ENCODE measurements around the gene YIPF6. TPM values are rescaled to one million over a fixed set of nuclear protein-coding genes. Genes with fewer than 3 reads are reported as not detected.

The YIPF6 gene
- total RNA-seq (2016; rRNA removed; fragmentation: Illumina TruSeq; extraction: Trizol), result 36.7 and 43.6 TPM in 2 replicates
- total RNA-seq (2016; cell fraction: cytosol; rRNA removed; fragmentation: Illumina TruSeq; extraction: Trizol; ENCODE audit: low read depth), result 18.9 and 19.9 TPM in 2 replicates
- total RNA-seq (2016; cell fraction: insoluble cytoplasmic fraction; rRNA removed; fragmentation: Illumina TruSeq; extraction: Trizol), result 38.7 and 43.0 TPM in 2 replicates
- 17.0 and 24.1 TPM in 2 replicates for total RNA-seq (2016; cell fraction: membrane; rRNA removed; fragmentation: Illumina TruSeq; extraction: Trizol)
- 37.3 and 42.4 TPM in 2 replicates for total RNA-seq (2016; cell fraction: nucleus; rRNA removed; fragmentation: Illumina TruSeq; extraction: Trizol)
- 28.5 and 37.8 TPM in 2 replicates for polyA plus RNA-seq (2011; rRNA removed)
- 18.2 and 24.7 TPM in 2 replicates for polyA plus RNA-seq (2011; cell fraction: cytosol; rRNA removed)
- 7.8 and 12.2 TPM in 2 replicates for polyA plus RNA-seq (2011; cell fraction: nucleus; rRNA removed)
- polyA plus RNA-seq (2012), result 25.2 and 32.7 TPM in 2 replicates
- polyA plus RNA-seq (2016; cell fraction: cytosol; fragmentation: Illumina TruSeq; extraction: Trizol; ENCODE audit: low read depth), result 9.9 and 11.2 TPM in 2 replicates
- polyA plus RNA-seq (2016; cell fraction: insoluble cytoplasmic fraction; fragmentation: Illumina TruSeq; extraction: Trizol; ENCODE audit: low read depth), result 20.1 and 23.7 TPM in 2 replicates
- 11.4 and 12.1 TPM in 2 replicates for polyA plus RNA-seq (2016; cell fraction: membrane; fragmentation: Illumina TruSeq; extraction: Trizol; ENCODE audit: low read depth)
- polyA plus RNA-seq (2016; cell fraction: nucleus; fragmentation: Illumina TruSeq; extraction: Trizol; ENCODE audit: insufficient read depth, low read depth), result 35.5 and 36.8 TPM in 2 replicates
- polyA minus RNA-seq (2011; rRNA and poly(A)+ RNA removed; ENCODE audit: low replicate concordance), result 30.2 and 47.3 TPM in 2 replicates
- polyA minus RNA-seq (2011; cell fraction: cytosol; rRNA and poly(A)+ RNA removed), result 18.5 and 19.6 TPM in 2 replicates
- 27.2 and 27.5 TPM in 2 replicates for polyA minus RNA-seq (2011; cell fraction: nucleus; rRNA and poly(A)+ RNA removed)
- Bru-seq, nascent RNA, result percentile 85 among the genes with signal in this experiment
- BruChase-seq, experiment 1, labeled RNA remaining after a 6-hour chase, result percentile 85 among the genes with signal in this experiment
- BruChase-seq, experiment 2, labeled RNA remaining after a 2-hour chase, result percentile 89 among the genes with signal in this experiment
- long read RNA-seq, experiment 1, full-length matches to known transcripts, result 34 of 38 reads
- long read RNA-seq, experiment 1, partial matches to known transcripts, result 1 of 38 reads
- long read RNA-seq, experiment 1, other reads (novel, unspliced or antisense), result 3 of 38 reads
- long read RNA-seq, experiment 2, full-length matches to known transcripts, result 29 of 83 reads
- long read RNA-seq, experiment 2, partial matches to known transcripts, result 5 of 83 reads
- long read RNA-seq, experiment 2, other reads (novel, unspliced or antisense), result 49 of 83 reads

GRCh38 chrX:68498508-68499379 lies at the start of gene YIPF6:
TSS of gene YIPF6 (plus strand) at chrX:68499051. CDS start at chrX:68499067, 16 bp downstream.
- ChIA-PET POLR2A (interaction anchor here (0.8 to 1.7 kb wide), 3 partner anchors 8 to 66 kb away, joined by 3 to 10 read pairs (median 5); partner anchors contain the start of gene OPHN1), CTCF (ENCODE audit: low intra/inter-chr PET ratio, low total read pairs) (no interaction called here)
- Histone ChIP-seq H3K27ac (ENCODE audit: extremely low read length, insufficient read depth, low read length) (peak within 1 kb of the TSS; percentile 95), H3K36me3 (replicated peaks in 1 of 2; ENCODE audit: control insufficient read depth in 1 of 2, insufficient read depth in 2 of 2, low read length in 2 of 2) (0 out of 5 replicates have a peak, but pooled peaks cover 0 to 4% of the 10 kb centered on the region in 2 experiments), H3K9ac (ENCODE audit: insufficient read depth, low read depth, low read length) (peak within 1 kb of the TSS; percentile 97), H3K27me3 (ENCODE audit: control insufficient read depth in 1 of 2, insufficient read depth in 2 of 2, low read length in 2 of 2) (no peaks in the 10 kb centered on the region; a peak in 1 of 5 replicates), H3K9me3 (ENCODE audit: low read length) (no peaks in the 10 kb centered on the region), H4K20me1 (ENCODE audit: insufficient read depth, low read length) (no peaks in the 10 kb centered on the region), H3K4me1 (ENCODE audit: insufficient read depth, low read length) (peaks cover 40% of the 10 kb centered on the region), H2AFZ (ENCODE audit: low read length) (no peak within 1 kb of the TSS), H3K4me2 (ENCODE audit: low read depth, low read length) (peak within 1 kb of the TSS; percentile 76), H3K4me3 (replicated peaks in 1 of 3; ENCODE audit: insufficient read depth in 1 of 3, low read depth in 2 of 3, low read length in 3 of 3) (peak within 1 kb of the TSS; percentile 85 to 94 (median 87)), H3K79me2 (ENCODE audit: insufficient read depth, low read length) (peaks cover 39% of the 10 kb centered on the region)
- DNase-seq (ENCODE audit: low spot score) (peak; percentile 55), ATAC-seq (peak; percentile 97), FAIRE-seq (peak; percentile 60)
- intact Hi-C loops (cut with micrococcal nuclease; ENCODE audit: unreplicated experiment) (loop anchor here (5.0 kb wide), 1 partner anchor 66 kb away; the partner anchor contains the start of gene OPHN1), in situ Hi-C loops (cut with HindIII; ENCODE audit: extremely low pct_ligation_motif_present, low pct_unique_long_range_greater_than_20kb) (loop anchor here (10.0 kb wide), 1 partner anchor 304 kb away; no protein-coding TSS in a partner anchor)
- 0% methylated on average over 9 of the region's 68 CpGs for WGBS (ENCODE audit: low lambda C conversion rate)
- no TSS peak for BruUV-seq (replicated peaks)
- TF ChIP-seq MED13 (CRISPR knock-in tag; IDR thresholded peaks at IDR 0.05) (no peak), TCF12 (IDR thresholded peaks at IDR 0.05) (no peak), TCF12 (CRISPR knock-in tag; IDR thresholded peaks at IDR 0.05) (peak; percentile 28; the same call in 1 of the 2 replicates), CREM (IDR thresholded peaks at IDR 0.05) (peak; percentile 79), CREM (CRISPR knock-in tag; IDR thresholded peaks at IDR 0.05) (peak; percentile 58; the same call in 1 of the 2 replicates), CAMTA2 (CRISPR knock-in tag; IDR thresholded peaks at IDR 0.05; ENCODE audit: borderline replicate concordance) (no peak), ZFP36L2 (CRISPR knock-in tag; IDR thresholded peaks at IDR 0.05) (no peak), ZNF768 (CRISPR knock-in tag; IDR thresholded peaks at IDR 0.05) (peak; percentile 47; the same call in 1 of the 2 replicates), PHF8 (CRISPR knock-in tag; IDR thresholded peaks at IDR 0.05) (peak; percentile 90), ZBTB26 (CRISPR knock-in tag; IDR thresholded peaks at IDR 0.05; ENCODE audit: borderline replicate concordance) (no peak), POLR2A (IDR thresholded peaks at IDR 0.05; ENCODE audit: insufficient read depth in 1 of 2, low read depth in 2 of 2, low read length in 2 of 2) (peak; percentile 93 to 94), NKX3-1 (CRISPR knock-in tag; IDR thresholded peaks at IDR 0.05) (peak; percentile 67), TEAD3 (CRISPR knock-in tag; optimal IDR thresholded peaks at IDR 0.05; ENCODE audit: borderline replicate concordance) (peak; percentile 54), KAT7 (CRISPR knock-in tag; IDR thresholded peaks at IDR 0.05; ENCODE audit: borderline replicate concordance) (peak; percentile 52; the same call in 1 of the 2 replicates), EEA1 (CRISPR knock-in tag; IDR thresholded peaks at IDR 0.05; ENCODE audit: borderline replicate concordance) (no peak), CBX1 (IDR thresholded peaks at IDR 0.05; ENCODE audit: low read depth) (no peak), ESRRA (CRISPR knock-in tag; IDR thresholded peaks at IDR 0.05; ENCODE audit: low read depth) (no peak), MAX (IDR thresholded peaks at IDR 0.05) (peak; percentile 46; the same call in 1 of the 2 replicates)

All from HepG2 (cell line).